SK-N-SH treated with all-trans-retinoic acid at 6 μM for 48 hours (cell line): ENCODE results near the gene PPP3CA.

Source experiments
- ATAC-seq: fragments of 200-7000 bp; cut with Tn5 transposase; 3 replicates; pipeline ENCODE4 v1.9.1; 2020; ENCODE audit warnings: mild to moderate bottlenecking, moderate library complexity
- ARNTL ChIP-seq: fragments of 450-650 bp; formaldehyde crosslinking; IDR thresholded peaks from 2 replicates; pipeline ENCODE4 v1.5.0; 2020; ENCODE audit warnings: low read depth, mild to moderate bottlenecking, moderate library complexity, borderline replicate concordance
- CSDC2 ChIP-seq: fragments of 250-450 bp; sonication (Bioruptor Pico); IDR thresholded peaks from 2 replicates; pipeline ENCODE4 v1.5.0; 2020; ENCODE audit warnings: mild to moderate bottlenecking, moderate library complexity
- GLIS3 ChIP-seq: fragments of 250-450 bp; sonication (Bioruptor Pico); IDR thresholded peaks from 2 replicates; pipeline ENCODE4 v1.5.0; 2020; ENCODE audit warnings: mild to moderate bottlenecking, moderate library complexity
- ISL1 ChIP-seq: fragments of 250-450 bp; sonication (Bioruptor Pico); IDR thresholded peaks from 2 replicates; pipeline ENCODE4 v2.1.2; 2022; ENCODE audit warnings: mild to moderate bottlenecking, moderate library complexity
- PPARA ChIP-seq: fragments of 250-450 bp; sonication (Bioruptor Pico); IDR thresholded peaks from 2 replicates; pipeline ENCODE4 v1.5.0; 2020; ENCODE audit warnings: mild to moderate bottlenecking, borderline replicate concordance
- SNAI2 ChIP-seq: fragments of 250-450 bp; sonication (Bioruptor Pico); IDR thresholded peaks from 2 replicates; pipeline ENCODE4 v1.5.0; 2020; ENCODE audit warnings: mild to moderate bottlenecking, moderate library complexity
- TOX ChIP-seq: fragments of 250-450 bp; sonication (Bioruptor Pico); IDR thresholded peaks from 2 replicates; pipeline ENCODE4 v1.8.0; 2021; ENCODE audit warnings: mild to moderate bottlenecking, moderate library complexity, borderline replicate concordance
- ZC3H10 ChIP-seq: fragments of 250-450 bp; sonication (Bioruptor Pico); IDR thresholded peaks from 2 replicates; pipeline ENCODE4 v1.5.1; 2021; ENCODE audit warnings: mild to moderate bottlenecking, moderate library complexity
- ZFP30 ChIP-seq: fragments of 450-650 bp; formaldehyde crosslinking; IDR thresholded peaks from 2 replicates; pipeline ENCODE4 v1.5.0; 2022; ENCODE audit warnings: mild to moderate bottlenecking, moderate library complexity
- ZNF565 ChIP-seq: fragments of 450-650 bp; formaldehyde crosslinking; conservative IDR thresholded peaks from 2 replicates; pipeline ENCODE4 v1.5.0; 2020; ENCODE audit warnings: low read depth, mild to moderate bottlenecking, moderate library complexity
- ZNF70 ChIP-seq: fragments of 450-650 bp; formaldehyde crosslinking; IDR thresholded peaks from 2 replicates; pipeline ENCODE4 v1.5.0; 2020; ENCODE audit warnings: mild to moderate bottlenecking, moderate library complexity
- ZNF8 ChIP-seq: fragments of 450-650 bp; formaldehyde crosslinking; IDR thresholded peaks from 2 replicates; pipeline ENCODE4 v1.5.0; 2020; ENCODE audit warnings: mild to moderate bottlenecking, moderate library complexity
- TF ChIP-seq, protein P1 (sequence below): fragments of 250-450 bp; sonication (Bioruptor Pico); IDR thresholded peaks from 2 replicates; pipeline ENCODE4 v1.8.0; 2020; ENCODE audit warnings: mild to moderate bottlenecking, moderate library complexity, borderline replicate concordance
- TF ChIP-seq, protein P2 (sequence below): fragments of 250-450 bp; sonication (Bioruptor Pico); IDR thresholded peaks from 2 replicates; pipeline ENCODE4 v1.5.0; 2020; ENCODE audit warnings: mild to moderate bottlenecking, moderate library complexity
- TF ChIP-seq, protein P3 (sequence below): fragments of 250-450 bp; sonication (Bioruptor Pico); IDR thresholded peaks from 2 replicates; pipeline ENCODE4 v1.5.1; 2021; ENCODE audit warnings: mild to moderate bottlenecking, moderate library complexity
- TF ChIP-seq, protein P4 (sequence below): fragments of 250-450 bp; sonication (Bioruptor Pico); IDR thresholded peaks from 2 replicates; pipeline ENCODE4 v1.8.0; 2021; ENCODE audit warnings: low read depth, mild to moderate bottlenecking, moderate library complexity, borderline replicate concordance
- TF ChIP-seq, protein P5 (sequence below): fragments of 250-450 bp; sonication (Bioruptor Pico); IDR thresholded peaks from 2 replicates; pipeline ENCODE4 v1.5.1; 2020; ENCODE audit warnings: low read depth, mild to moderate bottlenecking, moderate library complexity

The PPP3CA gene

DNA sequence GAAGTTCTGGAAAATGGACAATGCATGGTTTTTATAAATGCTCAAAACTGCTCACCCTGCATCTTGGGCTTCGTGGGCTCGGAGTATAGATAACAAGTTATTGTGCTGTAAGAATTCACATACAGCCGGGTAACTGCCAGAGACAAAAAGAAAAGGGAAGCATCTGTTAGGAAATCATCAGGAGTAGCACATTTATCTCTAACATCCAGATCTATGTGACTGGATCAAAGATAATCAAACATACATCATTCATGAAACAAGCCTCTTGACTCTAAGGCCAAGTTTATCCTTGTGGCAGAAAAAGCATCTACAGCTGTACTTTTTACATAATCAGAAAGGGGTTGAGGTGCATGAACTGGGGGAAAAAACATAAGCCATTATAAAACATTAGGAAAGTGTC, 264.2 kb downstream of the PPP3CA start (continued):
- TF ChIP-seq, protein P1, sequence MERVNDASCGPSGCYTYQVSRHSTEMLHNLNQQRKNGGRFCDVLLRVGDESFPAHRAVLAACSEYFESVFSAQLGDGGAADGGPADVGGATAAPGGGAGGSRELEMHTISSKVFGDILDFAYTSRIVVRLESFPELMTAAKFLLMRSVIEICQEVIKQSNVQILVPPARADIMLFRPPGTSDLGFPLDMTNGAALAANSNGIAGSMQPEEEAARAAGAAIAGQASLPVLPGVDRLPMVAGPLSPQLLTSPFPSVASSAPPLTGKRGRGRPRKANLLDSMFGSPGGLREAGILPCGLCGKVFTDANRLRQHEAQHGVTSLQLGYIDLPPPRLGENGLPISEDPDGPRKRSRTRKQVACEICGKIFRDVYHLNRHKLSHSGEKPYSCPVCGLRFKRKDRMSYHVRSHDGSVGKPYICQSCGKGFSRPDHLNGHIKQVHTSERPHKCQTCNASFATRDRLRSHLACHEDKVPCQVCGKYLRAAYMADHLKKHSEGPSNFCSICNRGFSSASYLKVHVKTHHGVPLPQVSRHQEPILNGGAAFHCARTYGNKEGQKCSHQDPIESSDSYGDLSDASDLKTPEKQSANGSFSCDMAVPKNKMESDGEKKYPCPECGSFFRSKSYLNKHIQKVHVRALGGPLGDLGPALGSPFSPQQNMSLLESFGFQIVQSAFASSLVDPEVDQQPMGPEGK (CRISPR knock-in tag): no peak
- TF ChIP-seq ARNTL (CRISPR knock-in tag): no peak
- TF ChIP-seq, protein P2, sequence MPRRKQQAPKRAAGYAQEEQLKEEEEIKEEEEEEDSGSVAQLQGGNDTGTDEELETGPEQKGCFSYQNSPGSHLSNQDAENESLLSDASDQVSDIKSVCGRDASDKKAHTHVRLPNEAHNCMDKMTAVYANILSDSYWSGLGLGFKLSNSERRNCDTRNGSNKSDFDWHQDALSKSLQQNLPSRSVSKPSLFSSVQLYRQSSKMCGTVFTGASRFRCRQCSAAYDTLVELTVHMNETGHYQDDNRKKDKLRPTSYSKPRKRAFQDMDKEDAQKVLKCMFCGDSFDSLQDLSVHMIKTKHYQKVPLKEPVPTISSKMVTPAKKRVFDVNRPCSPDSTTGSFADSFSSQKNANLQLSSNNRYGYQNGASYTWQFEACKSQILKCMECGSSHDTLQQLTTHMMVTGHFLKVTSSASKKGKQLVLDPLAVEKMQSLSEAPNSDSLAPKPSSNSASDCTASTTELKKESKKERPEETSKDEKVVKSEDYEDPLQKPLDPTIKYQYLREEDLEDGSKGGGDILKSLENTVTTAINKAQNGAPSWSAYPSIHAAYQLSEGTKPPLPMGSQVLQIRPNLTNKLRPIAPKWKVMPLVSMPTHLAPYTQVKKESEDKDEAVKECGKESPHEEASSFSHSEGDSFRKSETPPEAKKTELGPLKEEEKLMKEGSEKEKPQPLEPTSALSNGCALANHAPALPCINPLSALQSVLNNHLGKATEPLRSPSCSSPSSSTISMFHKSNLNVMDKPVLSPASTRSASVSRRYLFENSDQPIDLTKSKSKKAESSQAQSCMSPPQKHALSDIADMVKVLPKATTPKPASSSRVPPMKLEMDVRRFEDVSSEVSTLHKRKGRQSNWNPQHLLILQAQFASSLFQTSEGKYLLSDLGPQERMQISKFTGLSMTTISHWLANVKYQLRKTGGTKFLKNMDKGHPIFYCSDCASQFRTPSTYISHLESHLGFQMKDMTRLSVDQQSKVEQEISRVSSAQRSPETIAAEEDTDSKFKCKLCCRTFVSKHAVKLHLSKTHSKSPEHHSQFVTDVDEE: no peak

DNA sequence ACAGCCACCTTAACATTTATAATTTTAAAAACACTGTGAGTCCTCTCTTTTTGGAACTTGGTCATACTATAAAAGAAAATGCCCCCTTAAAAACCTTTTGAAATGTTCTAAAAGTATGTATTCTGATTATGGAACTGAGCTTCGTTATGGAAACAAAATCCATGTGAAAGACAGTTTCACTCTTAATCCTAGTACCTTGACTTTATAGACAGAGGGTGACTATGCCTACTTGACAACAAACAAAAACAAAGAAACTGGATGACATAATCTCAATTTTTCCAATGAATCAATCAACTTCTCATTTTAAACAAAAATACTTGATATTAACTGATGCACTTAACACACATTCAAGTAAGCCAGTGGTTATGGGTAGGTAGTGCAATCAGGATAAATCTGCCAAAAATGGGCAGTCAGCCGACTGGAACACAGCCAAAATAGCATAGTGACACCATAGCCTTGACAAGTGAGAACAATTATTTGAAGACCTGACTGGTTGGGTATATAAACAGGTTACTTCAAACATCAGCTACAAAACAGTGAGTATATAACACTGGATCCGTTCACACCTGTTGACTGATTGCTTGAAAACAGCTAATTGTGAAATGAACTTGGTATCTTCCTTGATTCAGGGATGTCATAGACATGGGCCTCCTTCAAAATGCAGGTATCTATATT, 265.5 kb downstream of the PPP3CA start:
- no peak for ATAC-seq
- TF ChIP-seq ZC3H10 (no peak), ZFP30 (no peak), SNAI2 (CRISPR knock-in tag) (no peak), CSDC2 (CRISPR knock-in tag) (no peak), TOX (CRISPR knock-in tag) (no peak), PPARA (no peak), ISL1 (CRISPR knock-in tag) (no peak), ZNF70 (CRISPR knock-in tag) (no peak), ZNF8 (CRISPR knock-in tag) (no peak), GLIS3 (CRISPR knock-in tag) (no peak), ZNF565 (CRISPR knock-in tag) (no peak)
- TF ChIP-seq, protein P3, sequence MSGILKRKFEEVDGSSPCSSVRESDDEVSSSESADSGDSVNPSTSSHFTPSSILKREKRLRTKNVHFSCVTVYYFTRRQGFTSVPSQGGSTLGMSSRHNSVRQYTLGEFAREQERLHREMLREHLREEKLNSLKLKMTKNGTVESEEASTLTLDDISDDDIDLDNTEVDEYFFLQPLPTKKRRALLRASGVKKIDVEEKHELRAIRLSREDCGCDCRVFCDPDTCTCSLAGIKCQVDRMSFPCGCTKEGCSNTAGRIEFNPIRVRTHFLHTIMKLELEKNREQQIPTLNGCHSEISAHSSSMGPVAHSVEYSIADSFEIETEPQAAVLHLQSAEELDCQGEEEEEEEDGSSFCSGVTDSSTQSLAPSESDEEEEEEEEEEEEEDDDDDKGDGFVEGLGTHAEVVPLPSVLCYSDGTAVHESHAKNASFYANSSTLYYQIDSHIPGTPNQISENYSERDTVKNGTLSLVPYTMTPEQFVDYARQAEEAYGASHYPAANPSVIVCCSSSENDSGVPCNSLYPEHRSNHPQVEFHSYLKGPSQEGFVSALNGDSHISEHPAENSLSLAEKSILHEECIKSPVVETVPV (CRISPR knock-in tag): no peak
- TF ChIP-seq, protein P1 (CRISPR knock-in tag): no peak
- TF ChIP-seq, protein P2: no peak
- TF ChIP-seq, protein P4, sequence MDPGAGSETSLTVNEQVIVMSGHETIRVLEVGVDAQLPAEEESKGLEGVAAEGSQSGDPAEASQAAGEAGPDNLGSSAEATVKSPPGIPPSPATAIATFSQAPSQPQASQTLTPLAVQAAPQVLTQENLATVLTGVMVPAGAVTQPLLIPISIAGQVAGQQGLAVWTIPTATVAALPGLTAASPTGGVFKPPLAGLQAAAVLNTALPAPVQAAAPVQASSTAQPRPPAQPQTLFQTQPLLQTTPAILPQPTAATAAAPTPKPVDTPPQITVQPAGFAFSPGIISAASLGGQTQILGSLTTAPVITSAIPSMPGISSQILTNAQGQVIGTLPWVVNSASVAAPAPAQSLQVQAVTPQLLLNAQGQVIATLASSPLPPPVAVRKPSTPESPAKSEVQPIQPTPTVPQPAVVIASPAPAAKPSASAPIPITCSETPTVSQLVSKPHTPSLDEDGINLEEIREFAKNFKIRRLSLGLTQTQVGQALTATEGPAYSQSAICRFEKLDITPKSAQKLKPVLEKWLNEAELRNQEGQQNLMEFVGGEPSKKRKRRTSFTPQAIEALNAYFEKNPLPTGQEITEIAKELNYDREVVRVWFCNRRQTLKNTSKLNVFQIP (CRISPR knock-in tag): no peak
- TF ChIP-seq, protein P5, sequence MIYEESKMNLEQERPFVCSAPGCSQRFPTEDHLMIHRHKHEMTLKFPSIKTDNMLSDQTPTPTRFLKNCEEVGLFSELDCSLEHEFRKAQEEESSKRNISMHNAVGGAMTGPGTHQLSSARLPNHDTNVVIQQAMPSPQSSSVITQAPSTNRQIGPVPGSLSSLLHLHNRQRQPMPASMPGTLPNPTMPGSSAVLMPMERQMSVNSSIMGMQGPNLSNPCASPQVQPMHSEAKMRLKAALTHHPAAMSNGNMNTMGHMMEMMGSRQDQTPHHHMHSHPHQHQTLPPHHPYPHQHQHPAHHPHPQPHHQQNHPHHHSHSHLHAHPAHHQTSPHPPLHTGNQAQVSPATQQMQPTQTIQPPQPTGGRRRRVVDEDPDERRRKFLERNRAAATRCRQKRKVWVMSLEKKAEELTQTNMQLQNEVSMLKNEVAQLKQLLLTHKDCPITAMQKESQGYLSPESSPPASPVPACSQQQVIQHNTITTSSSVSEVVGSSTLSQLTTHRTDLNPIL: no peak
